ENCODE results near the gene OSER1. TPM values are rescaled to one million over a fixed set of nuclear protein-coding genes. Genes with fewer than 3 reads are reported as not detected.

The OSER1 gene
- total and polyA plus RNA-seq, 2 of the 8 experiments (the other 6 are each of a cell fraction or from before 2014, with no cell fraction given), result 24.5 to 31.8 TPM

DNA sequence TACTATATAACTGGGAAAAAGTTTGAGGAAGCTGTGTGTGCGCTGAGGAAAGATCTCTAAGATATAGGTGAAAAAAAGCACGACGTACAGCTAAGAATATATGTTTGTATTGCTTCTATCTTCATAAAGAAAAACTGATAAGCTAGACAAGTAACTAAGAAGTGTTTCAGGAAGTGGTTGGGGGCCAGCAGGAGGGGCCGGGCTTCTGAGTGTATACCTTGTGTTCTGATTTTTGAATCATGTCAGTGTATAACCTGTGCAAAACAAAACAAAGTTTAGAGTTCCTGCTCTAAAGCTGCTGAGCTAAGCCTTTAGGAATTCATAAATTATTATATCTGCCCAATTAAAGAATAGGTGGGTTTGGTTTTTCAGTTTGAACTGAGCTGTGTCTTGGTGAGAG, 7.9 kb upstream of the OSER1 start:
- H3K27ac ChIP-seq (ENCODE audit: low read depth, low read length), result no peak overlapping the region

More for the DNA sequence above, 7.9 kb upstream of the OSER1 start:
- H4K20me1 ChIP-seq (replicated peaks in 1 of 2; ENCODE audit: control insufficient read depth in 1 of 2, insufficient read depth in 2 of 2, low read length in 2 of 2), result peaks cover 0 to 3% of the 10 kb centered on the region in 2 experiments
- H3K4me1 ChIP-seq (replicated peaks in 1 of 4; ENCODE audit: control insufficient read depth in 3 of 4, insufficient read depth in 4 of 4, low read length in 3 of 4), result peaks cover 0 to 3% (median 2%) of the 10 kb centered on the region in 4 experiments; a peak in 2 of 7 replicates
- H3K27me3 ChIP-seq (replicated peaks in 1 of 4; ENCODE audit: control insufficient read depth in 3 of 4, extremely low read depth in 1 of 4, insufficient read depth in 3 of 4, low read length in 3 of 4), result no peaks in the 10 kb centered on the region
- H4K8ac ChIP-seq (ENCODE audit: extremely low read depth, insufficient read depth, low read length), result no peak overlapping the region
- no peak overlapping the region for H2AFZ ChIP-seq (ENCODE audit: low read length)
- no peak overlapping the region for H2BK20ac ChIP-seq (ENCODE audit: low read length)
- no peak overlapping the region for H4K5ac ChIP-seq (ENCODE audit: insufficient read length, low read depth, low read length)
- H3K23me2 ChIP-seq (ENCODE audit: low read depth, low read length), result no peaks in the 10 kb centered on the region
- H3K79me2 ChIP-seq (ENCODE audit: control insufficient read depth in 1 of 2, insufficient read depth in 2 of 2, low read length in 2 of 2), result no peaks in the 10 kb centered on the region
- FAIRE-seq, result no peak
- no peaks in the 10 kb centered on the region for H3K36me3 ChIP-seq (ENCODE audit: control insufficient read depth in 2 of 4, insufficient read depth in 4 of 4, low read length in 3 of 4)
- no peak overlapping the region for H2BK120ac ChIP-seq (replicated peaks; ENCODE audit: low read depth, low read length)
- H3K9me3 ChIP-seq (ENCODE audit: insufficient read depth in 2 of 2, low read depth in 1 of 2, low read length in 1 of 2), result no peaks in the 10 kb centered on the region
- 92% methylated on average over 4 of the region's 4 CpGs; no CpG with 5 or more reads in 1 of the 2 experiments for WGBS, 2 experiments (ENCODE audit: extremely low coverage in 1 of 2, insufficient coverage in 1 of 2, insufficient read length in 1 of 2, insufficient replicate concordance in 2 of 2, low coverage in 1 of 2, low lambda C conversion rate in 2 of 2, missing lambda C conversion rate in 1 of 2)
- H4K91ac ChIP-seq (replicated peaks; ENCODE audit: insufficient read length, low read length), result no peak overlapping the region
- H3K79me1 ChIP-seq (ENCODE audit: low read depth, low read length), result no peaks in the 10 kb centered on the region
- no peak overlapping the region for H3K14ac ChIP-seq (ENCODE audit: insufficient read length)
- H3K9ac ChIP-seq (replicated peaks in 1 of 4; ENCODE audit: extremely low read depth in 1 of 4, low read depth in 3 of 4, low read length in 3 of 4), result no peak overlapping the region
- no peak overlapping the region for H2BK12ac ChIP-seq (ENCODE audit: low read depth, low read length)
- no peak for DNase-seq (ENCODE audit: low read depth in 1 of 2, low spot score in 2 of 2)
- H3K4me3 ChIP-seq (ENCODE audit: extremely low read depth in 1 of 4, insufficient read depth in 2 of 4, low read depth in 3 of 4, low read length in 4 of 4), result no peak overlapping the region
- TF ChIP-seq POU5F1 (IDR thresholded peaks at IDR 0.05; ENCODE audit: low read depth, low read length), result no peak
- no peak for TF ChIP-seq ZNF274 (IDR thresholded peaks at IDR 0.05; ENCODE audit: borderline replicate concordance, extremely low read depth, low read length)
- TF ChIP-seq TCF12 (IDR thresholded peaks at IDR 0.05; ENCODE audit: low read depth, low read length), result no peak
- TF ChIP-seq CREB1 (IDR thresholded peaks at IDR 0.05), result no peak
- TF ChIP-seq, protein P1, sequence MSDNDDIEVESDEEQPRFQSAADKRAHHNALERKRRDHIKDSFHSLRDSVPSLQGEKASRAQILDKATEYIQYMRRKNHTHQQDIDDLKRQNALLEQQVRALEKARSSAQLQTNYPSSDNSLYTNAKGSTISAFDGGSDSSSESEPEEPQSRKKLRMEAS (IDR thresholded peaks at IDR 0.05), result no peak
- TF ChIP-seq KDM1A (IDR thresholded peaks at IDR 0.05; ENCODE audit: borderline replicate concordance, low read length), result no peak
- no peak for TF ChIP-seq JUND (IDR thresholded peaks at IDR 0.05; ENCODE audit: low read length)
- TF ChIP-seq SP1 (IDR thresholded peaks at IDR 0.05; ENCODE audit: low read depth, low read length), result no peak
- TF ChIP-seq BCL11A (IDR thresholded peaks at IDR 0.05; ENCODE audit: low read depth in 2 of 2, low read length in 2 of 2), result no peak
- no peak for TF ChIP-seq SP2 (IDR thresholded peaks at IDR 0.05; ENCODE audit: low read length)
- TF ChIP-seq EGR1 (IDR thresholded peaks at IDR 0.05; ENCODE audit: borderline replicate concordance, low read depth, low read length), result no peak
- no peak for TF ChIP-seq KDM5A (IDR thresholded peaks at IDR 0.05; ENCODE audit: low read length)
- no peak for TF ChIP-seq TAF7 (optimal IDR thresholded peaks at IDR 0.05; ENCODE audit: borderline replicate concordance, low read depth, low read length)
- no peak for TF ChIP-seq CEBPB (IDR thresholded peaks at IDR 0.05; ENCODE audit: low read depth, low read length)
- no peak for TF ChIP-seq POLR2A (IDR thresholded peaks at IDR 0.05; ENCODE audit: control extremely low read depth in 1 of 2, low read depth in 2 of 2, low read length in 2 of 2)
- TF ChIP-seq SP4 (IDR thresholded peaks at IDR 0.05; ENCODE audit: low read length), result no peak
- H3K23ac ChIP-seq (ENCODE audit: insufficient read length), result no peak overlapping the region
- POLR2A ChIA-PET (ENCODE audit: partially characterized antibody), result interaction anchor here (1.3 kb wide), 1 partner anchor 8 kb away, joined by 4 read pairs; the partner anchor contains the start of gene OSER1
- H2BK5ac ChIP-seq (ENCODE audit: low read depth, low read length), result no peak overlapping the region
- no peak overlapping the region for H3K4me2 ChIP-seq (ENCODE audit: insufficient read depth in 1 of 2, low read depth in 2 of 2, low read length in 2 of 2)
- H2BK15ac ChIP-seq (ENCODE audit: low read length), result no peak overlapping the region
- H3K18ac ChIP-seq (ENCODE audit: extremely low read depth, low read length), result no peak overlapping the region
- H3K4ac ChIP-seq (replicated peaks; ENCODE audit: insufficient read length, low read depth, low read length), result no peak overlapping the region
- CTCF ChIA-PET (ENCODE audit: partially characterized antibody), result interaction anchor here (0.8 to 11.2 kb wide), 41 partner anchors 9 to 419 kb away, joined by 3 to 153 read pairs (median 5); partner anchors contain the start of genes FITM2, GDAP1L1 and PKIG
- H2AK5ac ChIP-seq (ENCODE audit: low read depth, low read length), result no peak overlapping the region
- H3K56ac ChIP-seq (replicated peaks; ENCODE audit: insufficient read length, low read depth, low read length), result no peak overlapping the region
